AG04449 (cell line): ENCODE measurements around the gene PLBD1.

Experiments
- CTCF ChIA-PET: fragments of 350-600 bp; formaldehyde crosslinking; extraction: SDS; loops from one replicate; lab custom pipeline; 2021; ENCODE audit warnings: antibody characterized with exemption; lab: Yijun Ruan, JAX
- POLR2A ChIA-PET: fragments of 400-600, 350-600 bp; formaldehyde crosslinking; extraction: SDS; loops from one replicate; lab custom pipeline; 2020; ENCODE audit warnings: antibody characterized with exemption, inconsistent platforms; lab: Yijun Ruan, JAX
- DNase-seq: peaks from one replicate; pipeline ENCODE4 v3.0.0-alpha.2; 2010; ENCODE audit warnings: low read depth, low spot score
- H3K4me3 ChIP-seq: 2 replicates; pipeline ENCODE4 v1.5.1; 2011; ENCODE audit warnings: low read depth, mild to moderate bottlenecking, control low read depth, low read length
- CTCF ChIP-seq: IDR thresholded peaks from one replicate; pipeline ENCODE4 v1.5.1; 2011; ENCODE audit warnings: mild to moderate bottlenecking, moderate library complexity, low read length, control low read depth, inconsistent platforms; ENCODE audit not compliant: insufficient read depth; ENCODE audit errors: missing control alignments

The PLBD1 gene

GRCh38 chr12:14589169-14590004, 21.7 kb upstream of the PLBD1 start:
- CTCF ChIA-PET = no interaction called here
- POLR2A ChIA-PET = no interaction called here
- TF ChIP-seq CTCF = no peak
- no peak overlapping the region for H3K4me3 ChIP-seq
- DNase-seq = no peak

DNA sequence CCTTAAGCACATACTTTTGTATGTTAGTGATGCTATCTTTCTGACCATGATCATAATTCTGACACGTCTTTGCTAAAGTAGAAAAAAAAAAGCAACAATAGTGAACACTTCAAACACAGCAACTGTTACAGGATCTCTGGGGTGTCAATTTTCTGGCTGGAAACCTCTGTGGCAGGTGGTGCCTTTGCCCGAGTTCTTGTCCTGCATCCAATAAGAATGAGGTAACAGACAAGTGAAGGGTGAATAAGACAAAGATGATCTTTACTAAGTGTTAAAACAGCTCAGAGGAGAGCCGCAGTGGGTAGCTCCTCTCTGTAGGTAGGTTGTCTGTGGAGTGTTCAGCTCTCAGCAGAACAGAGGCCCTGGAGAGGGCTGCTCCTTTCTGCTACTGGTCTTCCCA, 20.9 kb upstream of the PLBD1 start:
- TF ChIP-seq CTCF = no peak
- ChIA-PET POLR2A (no interaction called here), CTCF (no interaction called here)
- no peak overlapping the region for H3K4me3 ChIP-seq
- no peak for DNase-seq

- CTCF ChIA-PET = no interaction called here
Observed at GRCh38 chr12:14578646-14579045, 11.0 kb upstream of the PLBD1 start.

DNA sequence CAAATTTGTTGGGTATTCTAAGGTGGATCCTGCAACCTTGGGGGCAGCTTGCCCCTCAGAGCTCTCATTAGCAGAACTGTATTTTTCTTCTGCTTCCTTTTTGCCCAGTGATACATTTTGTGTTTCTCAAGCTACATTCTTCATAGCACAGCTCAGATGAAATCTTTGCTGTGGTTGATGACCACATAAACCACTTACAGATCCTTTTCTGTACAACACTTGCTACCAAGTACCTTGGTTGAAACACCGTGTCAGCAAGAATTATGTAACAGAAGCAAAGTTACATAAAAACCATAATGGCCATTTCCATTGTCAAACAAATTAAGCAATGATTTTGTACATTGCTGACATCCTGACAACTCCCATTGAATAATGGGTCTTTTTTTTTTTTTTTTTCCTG, 9.7 kb upstream of the PLBD1 start:
- POLR2A ChIA-PET = no interaction called here
- CTCF ChIA-PET = no interaction called here
- no peak overlapping the region for H3K4me3 ChIP-seq
- TF ChIP-seq CTCF = no peak
- no peak for DNase-seq

More at GRCh38 chr12:14578646-14579045, 11.0 kb upstream of the PLBD1 start:
- POLR2A ChIA-PET = no interaction called here
- no peak for TF ChIP-seq CTCF
- H3K4me3 ChIP-seq = no peak overlapping the region
- no peak for DNase-seq

- no peak for DNase-seq
- no peak overlapping the region for H3K4me3 ChIP-seq
- ChIA-PET POLR2A (no interaction called here), CTCF (no interaction called here)
- no peak for TF ChIP-seq CTCF
Observed at GRCh38 chr12:14576896-14577295, 9.2 kb upstream of the PLBD1 start.

- ChIA-PET POLR2A (no interaction called here), CTCF (no interaction called here)
- H3K4me3 ChIP-seq = no peak overlapping the region
- DNase-seq = no peak
- TF ChIP-seq CTCF = no peak
Observed at GRCh38 chr12:14575585-14575984, 7.9 kb upstream of the PLBD1 start.
